ENCODE results near the gene YPEL2. TPM values are rescaled to one million over a fixed set of nuclear protein-coding genes. Genes with fewer than 3 reads are reported as not detected.

Gene YPEL2
- total RNA-seq, 4 donors from 2014 or later: 16.5 to 24.1 (median 21.8) TPM

DNA sequence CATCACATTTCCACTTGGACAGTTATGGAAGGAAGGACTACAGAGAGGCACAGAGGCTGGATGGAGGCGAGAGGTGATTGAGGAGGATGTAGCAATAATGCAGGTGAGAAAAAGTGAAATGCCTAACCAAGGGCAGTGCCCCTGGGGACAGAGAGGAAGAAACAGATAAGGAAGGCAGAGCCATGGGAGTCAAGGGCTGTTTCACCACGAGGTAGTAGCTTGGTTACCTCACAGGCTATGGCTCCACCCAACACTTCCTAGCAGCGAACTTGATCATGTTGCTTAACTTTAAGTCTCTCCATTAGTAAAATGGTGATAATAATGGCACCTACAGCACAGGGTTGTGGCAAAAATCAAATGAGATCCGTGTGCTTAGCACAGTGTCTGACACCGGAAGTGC is 83.9 kb downstream of the YPEL2 start:
- Histone ChIP-seq H3K27ac (no peak overlapping the region), H3K36me3 (no peaks in the 10 kb centered on the region), H3K9me3 (no peaks in the 10 kb centered on the region), H3K27me3 (no peaks in the 10 kb centered on the region), H3K4me3 (no peak overlapping the region), H3K4me1 (no peaks in the 10 kb centered on the region)
- no peak for DNase-seq
- TF ChIP-seq, protein P1, sequence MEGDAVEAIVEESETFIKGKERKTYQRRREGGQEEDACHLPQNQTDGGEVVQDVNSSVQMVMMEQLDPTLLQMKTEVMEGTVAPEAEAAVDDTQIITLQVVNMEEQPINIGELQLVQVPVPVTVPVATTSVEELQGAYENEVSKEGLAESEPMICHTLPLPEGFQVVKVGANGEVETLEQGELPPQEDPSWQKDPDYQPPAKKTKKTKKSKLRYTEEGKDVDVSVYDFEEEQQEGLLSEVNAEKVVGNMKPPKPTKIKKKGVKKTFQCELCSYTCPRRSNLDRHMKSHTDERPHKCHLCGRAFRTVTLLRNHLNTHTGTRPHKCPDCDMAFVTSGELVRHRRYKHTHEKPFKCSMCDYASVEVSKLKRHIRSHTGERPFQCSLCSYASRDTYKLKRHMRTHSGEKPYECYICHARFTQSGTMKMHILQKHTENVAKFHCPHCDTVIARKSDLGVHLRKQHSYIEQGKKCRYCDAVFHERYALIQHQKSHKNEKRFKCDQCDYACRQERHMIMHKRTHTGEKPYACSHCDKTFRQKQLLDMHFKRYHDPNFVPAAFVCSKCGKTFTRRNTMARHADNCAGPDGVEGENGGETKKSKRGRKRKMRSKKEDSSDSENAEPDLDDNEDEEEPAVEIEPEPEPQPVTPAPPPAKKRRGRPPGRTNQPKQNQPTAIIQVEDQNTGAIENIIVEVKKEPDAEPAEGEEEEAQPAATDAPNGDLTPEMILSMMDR (IDR thresholded peaks at IDR 0.05): no peak
- no peak for TF ChIP-seq POLR2A (IDR thresholded peaks at IDR 0.05)

- no peaks in the 10 kb centered on the region for H3K4me1 ChIP-seq
- H3K27me3 ChIP-seq: no peaks in the 10 kb centered on the region
- H3K27ac ChIP-seq: no peak overlapping the region
- no peak for DNase-seq
- no peaks in the 10 kb centered on the region for H3K36me3 ChIP-seq
- H3K4me3 ChIP-seq: no peak overlapping the region
- TF ChIP-seq POLR2A (IDR thresholded peaks at IDR 0.05): no peak
- TF ChIP-seq, protein P1 (IDR thresholded peaks at IDR 0.05): no peak
- no peaks in the 10 kb centered on the region for H3K9me3 ChIP-seq
These were observed 84.7 kb downstream of the YPEL2 start for GRCh38 chr17:59416184-59416583.

DNA sequence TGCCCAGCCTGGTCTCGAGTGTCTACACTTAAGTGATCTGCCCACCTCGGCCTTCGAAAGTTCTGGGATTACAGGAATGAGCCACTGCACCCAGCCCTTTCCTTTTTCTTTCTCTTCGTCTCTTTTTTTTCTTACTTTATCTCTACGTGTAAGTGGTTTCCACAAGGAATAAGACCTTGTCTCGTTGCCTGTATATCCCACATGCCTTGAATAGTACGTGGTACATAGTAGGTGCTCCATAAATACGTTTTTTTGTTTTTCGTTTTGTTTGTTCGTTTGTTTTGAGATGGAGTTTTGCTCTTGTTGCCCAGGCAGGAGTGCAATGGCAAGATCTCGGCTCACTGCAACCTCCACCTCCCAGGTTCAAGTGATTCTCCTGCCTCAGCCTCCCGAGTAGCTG is 86.0 kb downstream of the YPEL2 start:
- no peak for TF ChIP-seq POLR2A (IDR thresholded peaks at IDR 0.05)
- TF ChIP-seq, protein P1 (IDR thresholded peaks at IDR 0.05): no peak
- Histone ChIP-seq H3K36me3 (no peaks in the 10 kb centered on the region), H3K27me3 (no peaks in the 10 kb centered on the region)

DNA sequence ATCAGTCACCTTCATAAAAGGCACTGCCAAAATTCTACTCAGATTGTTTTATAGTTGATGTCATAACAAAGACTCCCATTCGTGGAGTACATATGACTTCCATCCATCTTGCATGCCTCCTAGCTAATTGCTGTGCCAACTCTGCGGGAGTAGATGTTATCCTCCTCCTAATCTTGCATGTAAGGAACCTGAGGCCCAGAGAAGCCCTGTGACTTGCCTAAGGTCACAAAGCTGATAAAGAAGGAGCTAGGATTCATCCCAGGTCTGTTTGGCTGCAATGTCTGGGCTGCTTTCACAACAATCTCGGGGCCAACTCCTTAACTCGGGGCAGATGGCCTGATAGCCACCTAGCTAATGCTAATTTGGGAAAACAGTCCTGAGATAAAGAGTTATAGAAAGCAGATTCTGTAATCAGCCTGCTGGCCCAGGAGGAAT is 87.3 kb downstream of the YPEL2 start:
- H3K36me3 ChIP-seq: no peaks in the 10 kb centered on the region
- no peak for TF ChIP-seq POLR2A (IDR thresholded peaks at IDR 0.05)
- no peaks in the 10 kb centered on the region for H3K9me3 ChIP-seq
- H3K27ac ChIP-seq: no peak overlapping the region
- H3K27me3 ChIP-seq: no peaks in the 10 kb centered on the region
- H3K4me3 ChIP-seq: no peak overlapping the region
- DNase-seq: no peak
- peaks cover 0 to 5% (median 0%) of the 10 kb centered on the region in 4 donors for H3K4me1 ChIP-seq

More for the DNA sequence above, 86.0 kb downstream of the YPEL2 start:
- no peak for DNase-seq
- H3K4me3 ChIP-seq: no peak overlapping the region
- no peaks in the 10 kb centered on the region for H3K9me3 ChIP-seq
- no peaks in the 10 kb centered on the region for H3K4me1 ChIP-seq
- H3K27ac ChIP-seq: no peak overlapping the region

DNA sequence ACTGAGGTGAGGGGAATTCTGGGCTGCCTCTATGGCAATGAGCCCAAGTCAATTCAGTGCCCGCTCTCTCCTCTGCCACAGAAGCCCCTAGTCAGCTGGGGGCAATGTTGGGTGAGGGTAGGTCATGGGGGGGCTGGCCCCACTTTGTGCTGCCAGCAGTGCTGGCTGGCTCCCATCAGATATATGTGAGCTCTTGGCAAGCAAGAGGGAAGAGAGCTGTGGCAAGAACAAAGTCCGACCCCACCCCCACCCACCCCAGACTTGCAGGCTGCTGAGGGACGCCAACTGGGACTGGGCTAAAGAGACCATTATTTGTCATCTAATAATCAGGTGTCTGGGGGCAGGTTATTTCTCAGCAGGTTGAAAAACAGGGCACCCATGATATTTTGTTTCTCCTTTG is 89.4 kb downstream of the YPEL2 start:
- Histone ChIP-seq H3K9me3 (no peaks in the 10 kb centered on the region), H3K4me1 (peaks cover 0 to 16% (median 0%) of the 10 kb centered on the region in 4 donors), H3K4me3 (no peak overlapping the region), H3K27me3 (no peaks in the 10 kb centered on the region), H3K27ac (no peak overlapping the region), H3K36me3 (no peaks in the 10 kb centered on the region)
- DNase-seq: no peak
- TF ChIP-seq, protein P1 (IDR thresholded peaks at IDR 0.05): no peak
- TF ChIP-seq POLR2A (IDR thresholded peaks at IDR 0.05): no peak

- Histone ChIP-seq H3K4me1 (peaks cover 0 to 24% (median 0%) of the 10 kb centered on the region in 4 donors), H3K27me3 (no peaks in the 10 kb centered on the region), H3K27ac (no peak overlapping the region), H3K4me3 (no peak overlapping the region), H3K36me3 (no peaks in the 10 kb centered on the region), H3K9me3 (no peaks in the 10 kb centered on the region)
- no peak for DNase-seq
- TF ChIP-seq, protein P1 (IDR thresholded peaks at IDR 0.05): no peak
- no peak for TF ChIP-seq POLR2A (IDR thresholded peaks at IDR 0.05)
These were observed 90.3 kb downstream of the YPEL2 start for GRCh38 chr17:59421722-59422121.

All from Peyer's patch (tissue), 4 donors.